Retina (tissue), 1 donor: ENCODE results near the gene APOO.

ENCODE experiments used
- DNase-seq: peaks from one replicate; pipeline ENCODE4 v3.0.0-alpha.2; 2016

The APOO gene

GRCh38 chrX:23907498-23908218 lies at the start of gene APOO, which contains the start of gene CXorf58:
APOO (minus strand) TSS chrX:23907938; CDS start chrX:23907702, 236 bp downstream.
CXorf58 (plus strand) TSS chrX:23908006; CDS start chrX:23910303, 2,297 bp downstream.
- peak; percentile 94 for DNase-seq

- no peak for DNase-seq
Measured at GRCh38 chrX:23954396-23954795, 46.7 kb upstream of the APOO start.

GRCh38 chrX:23953908-23954269 lies 46.2 kb upstream of the APOO start:
- DNase-seq: no peak

- no peak for DNase-seq
Measured at GRCh38 chrX:23952984-23953907, 45.5 kb upstream of the APOO start.

GRCh38 chrX:23952391-23952790 lies 44.7 kb upstream of the APOO start:
- DNase-seq: no peak

- DNase-seq: no peak
Measured at GRCh38 chrX:23945206-23945605, 37.5 kb upstream of the APOO start.

- no peak for DNase-seq
Measured at GRCh38 chrX:23944234-23944633, 36.5 kb upstream of the APOO start.

GRCh38 chrX:23939203-23939602 lies 31.5 kb upstream of the APOO start:
- no peak for DNase-seq

GRCh38 chrX:23938690-23939089 lies 31.0 kb upstream of the APOO start:
- DNase-seq: no peak

GRCh38 chrX:23937100-23937499 lies 29.4 kb upstream of the APOO start:
- no peak for DNase-seq

GRCh38 chrX:23936180-23936579 lies 28.4 kb upstream of the APOO start:
- DNase-seq: no peak

GRCh38 chrX:23935106-23935505 lies 27.4 kb upstream of the APOO start:
- DNase-seq: no peak

GRCh38 chrX:23932046-23932445 lies 24.3 kb upstream of the APOO start:
- DNase-seq: no peak

GRCh38 chrX:23930894-23931604 lies 23.3 kb upstream of the APOO start:
- no peak for DNase-seq

- DNase-seq: no peak
Measured at GRCh38 chrX:23926015-23926414, 18.3 kb upstream of the APOO start.

- no peak for DNase-seq
Measured at GRCh38 chrX:23919706-23920320, 12.1 kb upstream of the APOO start.

GRCh38 chrX:23919148-23919547 lies 11.4 kb upstream of the APOO start:
- DNase-seq: no peak

GRCh38 chrX:23911126-23911835 lies 3.5 kb upstream of the APOO start:
- no peak for DNase-seq

- DNase-seq: peak; percentile 10
Measured at GRCh38 chrX:23908219-23909004, 674 bp upstream of the APOO start.

GRCh38 chrX:23907111-23907497 lies 634 bp downstream of the APOO start:
- DNase-seq: no peak

- DNase-seq: no peak
Measured at GRCh38 chrX:23904096-23904495, 3.6 kb downstream of the APOO start.
